HCT116 (cell line): ENCODE results near the gene TELO2. TPM values are rescaled to one million over a fixed set of nuclear protein-coding genes. Genes with fewer than 3 reads are reported as not detected.

Experiments
- ATAC-seq: fragments of 200-7000 bp; cut with Tn5 transposase; 2 replicates; pipeline ENCODE4 v1.9.1; 2020; ENCODE audit warnings: mild to moderate bottlenecking, moderate library complexity
- BruUV-seq: library from RNA; stranded (reverse); fragments of 400-500 nt; replicated peaks from 2 replicates; lab custom pipeline; 2021; lab: Mats Ljungman, UMichigan
- CTCF ChIA-PET: fragments of 300-600 bp; sonication (Branson Sonifier 250); formaldehyde crosslinking; loops from one replicate; lab custom pipeline; 2021; ENCODE audit warnings: antibody characterized with exemption; lab: Charles Lee
- POLR2A ChIA-PET: fragments of 300-600, 350-600 bp; sonication (Branson Sonifier 250); formaldehyde crosslinking; loops from one replicate; lab custom pipeline; 2021; ENCODE audit warnings: antibody characterized with exemption; lab: Charles Lee
- RAD21 ChIA-PET, 2 experiments: fragments of 300-600 bp; sonication (Branson Sonifier 250); formaldehyde crosslinking; loops; one replicate each; lab custom pipeline; 2023; ENCODE audit warnings: low total read pairs in 2 of 2; ENCODE audit not compliant: uncharacterized antibody in 2 of 2, unreplicated experiment in 2 of 2, low non-redundant PET in 1 of 2; lab: Charles Lee
- DNase-seq: peaks from one replicate; pipeline ENCODE4 v3.0.0-alpha.2; 2010; ENCODE audit warnings: low read depth, low spot score
- H2AFZ ChIP-seq: fragments of 200-600 bp; shearing (Covaris generic), sonication (generic); 2 replicates; pipeline ENCODE4 v1.6.1; 2017; ENCODE audit warnings: low read depth, mixed run types, mixed read lengths, antibody characterized with exemption, low read length; ENCODE audit not compliant: poor library complexity, severe bottlenecking
- H3K27ac ChIP-seq: 2 replicates; pipeline ENCODE4 v1.5.1; 2012; ENCODE audit warnings: low read depth, low read length
- H3K27me3 ChIP-seq: fragments of 200-600 bp; sonication (generic); 2 replicates; pipeline ENCODE4 v1.6.1; 2016; ENCODE audit warnings: mixed run types, low read length, mixed read lengths; ENCODE audit not compliant: insufficient read depth
- H3K36me3 ChIP-seq, 2 experiments: fragments of 200-500 bp in 1 of 2; fragments of 200-600 bp in 1 of 2; sonication (Bioruptor generic) in 1 of 2; sonication (generic) in 1 of 2; 2 replicates each; pipeline versions ENCODE4 v1.5.1 to v1.6.1; 2014 to 2016; ENCODE audit warnings: low read length in 2 of 2, inconsistent platforms in 1 of 2, mixed read lengths in 1 of 2, mixed run types in 1 of 2; ENCODE audit not compliant: insufficient read depth in 2 of 2, control insufficient read depth in 1 of 2
- H3K4me1 ChIP-seq, 2 experiments: fragments of 200-600 bp in 1 of 2; sonication (generic) in 1 of 2; 2 replicates each; pipeline versions ENCODE4 v1.5.1 to v1.6.1; 2012 to 2017; ENCODE audit warnings: low read length in 2 of 2, inconsistent platforms in 1 of 2, mild to moderate bottlenecking in 1 of 2, mixed read lengths in 1 of 2, mixed run types in 1 of 2, moderate library complexity in 1 of 2; ENCODE audit not compliant: insufficient read depth in 2 of 2, control insufficient read depth in 1 of 2
- H3K4me2 ChIP-seq: fragments of 200-600 bp; sonication (generic); 2 replicates; pipeline ENCODE4 v1.6.1; 2017; ENCODE audit warnings: mixed run types, low read length, mixed read lengths
- H3K4me3 ChIP-seq, 2 experiments: fragments of 200-600 bp in 1 of 2; sonication (generic) in 1 of 2; replicated peaks in 1 of 2; 2 replicates each; pipeline ENCODE4 v1.5.1; 2011 to 2016; ENCODE audit warnings: low read length in 2 of 2, control low read depth in 1 of 2, low read depth in 1 of 2, mild to moderate bottlenecking in 1 of 2, mixed read lengths in 1 of 2, mixed run types in 1 of 2
- H3K79me2 ChIP-seq: fragments of 200-600 bp; sonication (generic); 2 replicates; pipeline ENCODE4 v1.6.1; 2017; ENCODE audit warnings: mild to moderate bottlenecking, mixed run types, low read length, moderate library complexity, mixed read lengths; ENCODE audit not compliant: insufficient read depth
- H3K9ac ChIP-seq: fragments of 200-600 bp; sonication (generic); 2 replicates; pipeline ENCODE4 v1.6.1; 2016; ENCODE audit warnings: low read length, mixed read lengths
- H3K9me2 ChIP-seq: fragments of 200-600 bp; sonication (generic), shearing (Covaris generic); 2 replicates; pipeline ENCODE4 v1.6.1; 2017; ENCODE audit warnings: mixed run types, mild to moderate bottlenecking, moderate library complexity; ENCODE audit not compliant: insufficient read depth
- H3K9me3 ChIP-seq, 2 experiments: fragments of 200-500 bp in 1 of 2; fragments of 200-600 bp in 1 of 2; sonication (Bioruptor generic) in 1 of 2; sonication (generic) in 1 of 2; 2 replicates each; pipeline ENCODE4 v1.6.1; 2014 to 2017; ENCODE audit warnings: low read length in 2 of 2, mixed read lengths in 2 of 2, inconsistent platforms in 1 of 2, low read depth in 1 of 2, mild to moderate bottlenecking in 1 of 2, mixed run types in 1 of 2, moderate library complexity in 1 of 2; ENCODE audit not compliant: control insufficient read depth in 1 of 2, insufficient read depth in 1 of 2
- H4K20me1 ChIP-seq: fragments of 200-600 bp; sonication (generic), shearing (Covaris generic); 2 replicates; pipeline ENCODE4 v1.6.1; 2017; ENCODE audit warnings: mixed run types, mild to moderate bottlenecking, moderate library complexity; ENCODE audit not compliant: insufficient read depth
- CBX3 ChIP-seq: IDR thresholded peaks from 2 replicates; pipeline ENCODE4 v1.6.1; 2012; ENCODE audit warnings: low read depth
- EGR1 ChIP-seq: IDR thresholded peaks from 2 replicates; pipeline ENCODE4 v1.6.1; 2012; ENCODE audit warnings: low read depth
- EZH2phosphoT487 ChIP-seq: fragments of 200-600 bp; IDR thresholded peaks from 2 replicates; pipeline ENCODE4 v1.6.1; 2018; ENCODE audit warnings: antibody characterized with exemption, borderline replicate concordance
- FOSL1 ChIP-seq: IDR thresholded peaks from 2 replicates; pipeline ENCODE4 v1.6.1; 2012; ENCODE audit warnings: low read depth
- JUND ChIP-seq: IDR thresholded peaks from 2 replicates; pipeline ENCODE4 v1.6.1; 2012
- POLR2A ChIP-seq: IDR thresholded peaks from 2 replicates; pipeline ENCODE4 v1.7.0; 2011; ENCODE audit warnings: borderline replicate concordance; ENCODE audit not compliant: insufficient read depth, insufficient read length; ENCODE audit errors: extremely low read depth
- POLR2AphosphoS5 ChIP-seq: IDR thresholded peaks from 2 replicates; pipeline ENCODE4 v1.6.1; 2011; ENCODE audit warnings: mild to moderate bottlenecking, low read depth, low read length, moderate library complexity
- SP1 ChIP-seq: IDR thresholded peaks from 2 replicates; pipeline ENCODE4 v1.6.1; 2012; ENCODE audit warnings: low read depth
- TCF7L2 ChIP-seq: IDR thresholded peaks from 2 replicates; pipeline ENCODE4 v1.7.0; 2011; ENCODE audit warnings: borderline replicate concordance, inconsistent platforms; ENCODE audit not compliant: insufficient read depth, insufficient read length; ENCODE audit errors: extremely low read depth
- YY1 ChIP-seq: IDR thresholded peaks from 2 replicates; pipeline ENCODE4 v1.6.1; 2011; ENCODE audit warnings: low read length, low read depth, moderate library complexity, mild to moderate bottlenecking; ENCODE audit not compliant: insufficient replicate concordance; ENCODE audit errors: extremely low read depth
- ZFX ChIP-seq: fragments of 450-650 bp; IDR thresholded peaks from 2 replicates; pipeline ENCODE4 v1.6.1; 2017
- ZNF274 ChIP-seq: fragments of 200-500 bp; sonication (Bioruptor generic); IDR thresholded peaks from 2 replicates; pipeline ENCODE4 v1.6.1; 2014; ENCODE audit warnings: mild to moderate bottlenecking, low read depth, low read length, inconsistent platforms
- intact Hi-C: fragments of 100-400 bp; cut with micrococcal nuclease; formaldehyde crosslinking; loops from 2 replicates; pipeline ENCODE4 v1.10.0; 2022
- total RNA-seq: library from RNA; stranded (reverse); gene quantifications from one replicate; pipeline ENCODE4 v1.2.1, GENCODE V29; 2021; ENCODE audit not compliant: unreplicated experiment
- TF ChIP-seq, protein P1 (sequence below): IDR thresholded peaks from 2 replicates; pipeline ENCODE4 v1.6.1; 2012; ENCODE audit warnings: low read depth
- TF ChIP-seq, protein P2 (sequence below): IDR thresholded peaks from 2 replicates; pipeline ENCODE4 v1.6.1; 2011; ENCODE audit warnings: mild to moderate bottlenecking, low read length, moderate library complexity; ENCODE audit not compliant: insufficient replicate concordance; ENCODE audit errors: extremely low read depth

Gene TELO2
- total RNA-seq, 1 experiment from 2014 or later: 74.3 TPM

GRCh38 chr16:1488619-1489018 lies 4.5 kb upstream of the TELO2 start, which contains the start of gene PTX4 (continued):
- TF ChIP-seq, protein P1, sequence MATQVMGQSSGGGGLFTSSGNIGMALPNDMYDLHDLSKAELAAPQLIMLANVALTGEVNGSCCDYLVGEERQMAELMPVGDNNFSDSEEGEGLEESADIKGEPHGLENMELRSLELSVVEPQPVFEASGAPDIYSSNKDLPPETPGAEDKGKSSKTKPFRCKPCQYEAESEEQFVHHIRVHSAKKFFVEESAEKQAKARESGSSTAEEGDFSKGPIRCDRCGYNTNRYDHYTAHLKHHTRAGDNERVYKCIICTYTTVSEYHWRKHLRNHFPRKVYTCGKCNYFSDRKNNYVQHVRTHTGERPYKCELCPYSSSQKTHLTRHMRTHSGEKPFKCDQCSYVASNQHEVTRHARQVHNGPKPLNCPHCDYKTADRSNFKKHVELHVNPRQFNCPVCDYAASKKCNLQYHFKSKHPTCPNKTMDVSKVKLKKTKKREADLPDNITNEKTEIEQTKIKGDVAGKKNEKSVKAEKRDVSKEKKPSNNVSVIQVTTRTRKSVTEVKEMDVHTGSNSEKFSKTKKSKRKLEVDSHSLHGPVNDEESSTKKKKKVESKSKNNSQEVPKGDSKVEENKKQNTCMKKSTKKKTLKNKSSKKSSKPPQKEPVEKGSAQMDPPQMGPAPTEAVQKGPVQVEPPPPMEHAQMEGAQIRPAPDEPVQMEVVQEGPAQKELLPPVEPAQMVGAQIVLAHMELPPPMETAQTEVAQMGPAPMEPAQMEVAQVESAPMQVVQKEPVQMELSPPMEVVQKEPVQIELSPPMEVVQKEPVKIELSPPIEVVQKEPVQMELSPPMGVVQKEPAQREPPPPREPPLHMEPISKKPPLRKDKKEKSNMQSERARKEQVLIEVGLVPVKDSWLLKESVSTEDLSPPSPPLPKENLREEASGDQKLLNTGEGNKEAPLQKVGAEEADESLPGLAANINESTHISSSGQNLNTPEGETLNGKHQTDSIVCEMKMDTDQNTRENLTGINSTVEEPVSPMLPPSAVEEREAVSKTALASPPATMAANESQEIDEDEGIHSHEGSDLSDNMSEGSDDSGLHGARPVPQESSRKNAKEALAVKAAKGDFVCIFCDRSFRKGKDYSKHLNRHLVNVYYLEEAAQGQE: no peak
- TF ChIP-seq EGR1 (no peak), EZH2phosphoT487 (no peak), ZFX (no peak)

DNA sequence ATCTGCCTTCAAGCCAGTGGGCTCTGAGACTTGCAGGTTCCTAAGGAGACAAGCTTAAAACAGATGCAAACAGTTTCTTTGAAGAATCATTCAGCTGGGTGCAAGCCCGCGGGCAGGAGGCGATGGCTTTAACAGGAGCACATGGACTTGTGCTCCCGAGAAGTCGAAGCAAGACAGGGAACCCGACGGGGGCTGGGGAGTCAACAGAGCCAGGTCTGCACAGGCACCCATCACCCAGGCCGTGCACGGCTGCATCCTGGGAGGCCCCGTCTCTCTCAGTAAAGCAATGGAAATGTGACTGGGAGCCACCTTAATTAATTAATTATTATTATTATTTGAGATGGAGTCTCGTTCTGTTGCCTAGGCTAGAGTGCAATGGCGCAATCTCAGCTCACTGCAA lies 4.1 kb upstream of the TELO2 start:
- Histone ChIP-seq H3K9me3 (no peaks in the 10 kb centered on the region), H3K27me3 (no peaks in the 10 kb centered on the region), H2AFZ (no peak overlapping the region), H3K36me3 (no peaks in the 10 kb centered on the region; a peak in 1 of 4 replicates), H3K79me2 (peaks cover 9% of the 10 kb centered on the region), H3K4me2 (no peak overlapping the region), H3K9me2 (no peaks in the 10 kb centered on the region), H3K9ac (no peak overlapping the region), H4K20me1 (no peaks in the 10 kb centered on the region), H3K4me1 (peaks cover 6 to 13% of the 10 kb centered on the region in 2 experiments), H3K4me3 (no peak overlapping the region), H3K27ac (no peak overlapping the region)
- BruUV-seq: no TSS peak
- intact Hi-C loops: no loop called here
- ChIA-PET CTCF (no interaction called here), POLR2A (no interaction called here), RAD21 (no interaction called here)
- no peak for DNase-seq
- ATAC-seq: no peak
- no peak for TF ChIP-seq SP1
- TF ChIP-seq, protein P1: no peak
- TF ChIP-seq EGR1: no peak
- no peak for TF ChIP-seq JUND
- no peak for TF ChIP-seq ZFX
- TF ChIP-seq, protein P2, sequence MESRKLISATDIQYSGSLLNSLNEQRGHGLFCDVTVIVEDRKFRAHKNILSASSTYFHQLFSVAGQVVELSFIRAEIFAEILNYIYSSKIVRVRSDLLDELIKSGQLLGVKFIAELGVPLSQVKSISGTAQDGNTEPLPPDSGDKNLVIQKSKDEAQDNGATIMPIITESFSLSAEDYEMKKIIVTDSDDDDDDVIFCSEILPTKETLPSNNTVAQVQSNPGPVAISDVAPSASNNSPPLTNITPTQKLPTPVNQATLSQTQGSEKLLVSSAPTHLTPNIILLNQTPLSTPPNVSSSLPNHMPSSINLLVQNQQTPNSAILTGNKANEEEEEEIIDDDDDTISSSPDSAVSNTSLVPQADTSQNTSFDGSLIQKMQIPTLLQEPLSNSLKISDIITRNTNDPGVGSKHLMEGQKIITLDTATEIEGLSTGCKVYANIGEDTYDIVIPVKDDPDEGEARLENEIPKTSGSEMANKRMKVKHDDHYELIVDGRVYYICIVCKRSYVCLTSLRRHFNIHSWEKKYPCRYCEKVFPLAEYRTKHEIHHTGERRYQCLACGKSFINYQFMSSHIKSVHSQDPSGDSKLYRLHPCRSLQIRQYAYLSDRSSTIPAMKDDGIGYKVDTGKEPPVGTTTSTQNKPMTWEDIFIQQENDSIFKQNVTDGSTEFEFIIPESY: no peak
- no peak for TF ChIP-seq FOSL1
- no peak for TF ChIP-seq YY1
- TF ChIP-seq TCF7L2: no peak
- no peak for TF ChIP-seq POLR2AphosphoS5
- TF ChIP-seq POLR2A: no peak
- TF ChIP-seq ZNF274: no peak
- no peak for TF ChIP-seq CBX3
